ENCODE measurements around the gene MAGED4B. TPM values are rescaled to one million over a fixed set of nuclear protein-coding genes. Genes with fewer than 3 reads are reported as not detected.

The MAGED4B gene
- total and polyA plus RNA-seq, 2 of the 4 experiments (the other 2 are of a cell fraction), result 35.5 to 85.5 TPM

- H3K23ac ChIP-seq (ENCODE audit: low read depth, low read length), result no peak overlapping the region
- no peak overlapping the region for H3K9ac ChIP-seq (ENCODE audit: low read depth, low read length)
- H2AK9ac ChIP-seq (replicated peaks; ENCODE audit: low read depth, low read length, poor library complexity), result no peak overlapping the region
- H4K5ac ChIP-seq (ENCODE audit: low read depth, low read length), result no peak overlapping the region
- H4K91ac ChIP-seq (ENCODE audit: insufficient read depth, low read depth, low read length), result no peak overlapping the region
- no peak overlapping the region for H2BK15ac ChIP-seq (ENCODE audit: low read depth, low read length)
- H2BK20ac ChIP-seq (ENCODE audit: low read depth, low read length), result no peak overlapping the region
- no peak overlapping the region for H4K8ac ChIP-seq (ENCODE audit: low read depth in 2 of 2, low read length in 2 of 2)
- H3K9me1 ChIP-seq (ENCODE audit: insufficient read depth, low read length), result no peaks in the 10 kb centered on the region
- H3K56ac ChIP-seq (ENCODE audit: extremely low read depth, insufficient read depth, low read length), result no peak overlapping the region
- H3K9me3 ChIP-seq (ENCODE audit: control insufficient read depth, insufficient read depth, low read length), result no peaks in the 10 kb centered on the region
- ChIA-PET CTCF (no interaction called here), POLR2A (ENCODE audit: unreplicated experiment) (no interaction called here)
- H2AFZ ChIP-seq (replicated peaks; ENCODE audit: low read length, poor library complexity), result no peak overlapping the region
- no peak overlapping the region for H3K14ac ChIP-seq (replicated peaks; ENCODE audit: low read depth, low read length)
- H4K20me1 ChIP-seq (ENCODE audit: insufficient read depth, low read length), result no peaks in the 10 kb centered on the region
- DNase-seq (no peak), ATAC-seq (ENCODE audit: low read depth) (no peak)
- no peaks in the 10 kb centered on the region for H3K36me3 ChIP-seq (ENCODE audit: control insufficient read depth, insufficient read depth, low read length)
- H3K4ac ChIP-seq (ENCODE audit: low read depth, low read length), result no peak overlapping the region
- no peak overlapping the region for H3K27ac ChIP-seq (ENCODE audit: insufficient read depth, low read length)
- no peaks in the 10 kb centered on the region for H3K79me1 ChIP-seq (ENCODE audit: low read depth in 1 of 2, low read length in 2 of 2)
- in situ Hi-C loops (cut with MboI; ENCODE audit: low sequenced_read_pairs), result no loop called here
- dilution Hi-C loops (cut with HindIII; ENCODE audit: low sequenced_read_pairs, unreplicated experiment), result no loop called here
- no TSS peak for BruUV-seq (replicated peaks)
- H3K4me2 ChIP-seq (ENCODE audit: low read depth, low read length), result no peak overlapping the region
- H2BK5ac ChIP-seq (ENCODE audit: low read depth, low read length, poor library complexity, severe bottlenecking), result no peak overlapping the region
- no peak overlapping the region for H2AK5ac ChIP-seq (ENCODE audit: low read depth, low read length)
- no peak for TF ChIP-seq RCOR1 (IDR thresholded peaks at IDR 0.05; ENCODE audit: insufficient replicate concordance, low read length)
- no peak for TF ChIP-seq RFX5 (IDR thresholded peaks at IDR 0.05; ENCODE audit: low read depth, low read length)
- TF ChIP-seq MXI1 (IDR thresholded peaks at IDR 0.05; ENCODE audit: borderline replicate concordance, low read depth, low read length), result no peak
- no peak overlapping the region for H2BK120ac ChIP-seq (ENCODE audit: low read depth, low read length)
- H3K18ac ChIP-seq (ENCODE audit: low read depth, low read length), result no peak overlapping the region
- intact Hi-C loops (cut with micrococcal nuclease), result no loop called here
- H3K4me1 ChIP-seq (ENCODE audit: control insufficient read depth, insufficient read depth, low read length), result no peaks in the 10 kb centered on the region
- no CpG with 5 or more reads among the region's 3 CpGs for WGBS, 2 experiments (ENCODE audit: extremely low coverage in 2 of 2, insufficient read length in 1 of 2)
- no peaks in the 10 kb centered on the region for H3K27me3 ChIP-seq (ENCODE audit: control insufficient read depth, insufficient read depth, low read length)
- no peak overlapping the region for H3K4me3 ChIP-seq (ENCODE audit: insufficient read depth, low read depth, low read length)
These were observed 49.3 kb upstream of the MAGED4B start for GRCh38 chrX:52118262-52118661.
